Lower lobe of right lung (tissue), 2 donors: ENCODE data around the gene CABP5. TPM values are rescaled to one million over a fixed set of nuclear protein-coding genes. Genes with fewer than 3 reads are reported as not detected.
"Not testable (repeated sequence)": the region's sequence is repeated elsewhere in the genome, so short reads cannot be mapped to it uniquely, and the experiment has no call there.

Source experiments
- ATAC-seq, 2 donors: fragments of 200-7000 bp; cut with Tn5 transposase; one replicate each; pipeline ENCODE4 v1.9.1; 2020 to 2022; ENCODE audit warnings: mild to moderate bottlenecking in 2 of 2, moderate library complexity in 2 of 2
- DNase-seq: peaks from one replicate; pipeline ENCODE4 v3.0.0-alpha.2; 2020
- H3K27ac ChIP-seq: fragments of 200-600 bp; one replicate; pipeline ENCODE4 v1.8.0; 2022
- H3K27me3 ChIP-seq: fragments of 200-600 bp; one replicate; pipeline ENCODE4 v1.8.0; 2022; ENCODE audit warnings: low read depth
- H3K36me3 ChIP-seq: fragments of 200-600 bp; one replicate; pipeline ENCODE4 v1.8.0; 2022; ENCODE audit warnings: mild to moderate bottlenecking
- H3K4me1 ChIP-seq: fragments of 200-600 bp; one replicate; pipeline ENCODE4 v1.8.0; 2022
- H3K4me3 ChIP-seq: fragments of 200-600 bp; one replicate; pipeline ENCODE4 v1.8.0; 2022; ENCODE audit warnings: mild to moderate bottlenecking
- H3K9me3 ChIP-seq: fragments of 200-600 bp; one replicate; pipeline ENCODE4 v1.8.0; 2022
- CTCF ChIP-seq: fragments of 200-600 bp; IDR thresholded peaks from one replicate; pipeline ENCODE4 v1.8.0; 2022; ENCODE audit warnings: antibody characterized with exemption, mild to moderate bottlenecking
- intact Hi-C: fragments of 100-400 bp; cut with DNase I; formaldehyde crosslinking; loops from one replicate; pipeline ENCODE4 v1.11.0; 2022
- total RNA-seq: library from RNA; stranded (reverse); fragmentation: NEBNext Ultra II Directional; extraction: Animal tissue kit (Norgen Biotek cat#: 25700); gene quantifications from one replicate; pipeline ENCODE4 v1.2.1, GENCODE V29; 2021
- donor health status: DM: no; HTN: yes; CAD: no; lungs with severe emphysema.

CABP5 gene
- total RNA-seq, 1 donor from 2014 or later, result not detected

- no peak for ATAC-seq
- DNase-seq, result no peak
- Histone ChIP-seq H3K9me3 (no peaks in the 10 kb centered on the region), H3K27ac (no peak overlapping the region), H3K4me3 (no peak overlapping the region), H3K27me3 (no peaks in the 10 kb centered on the region), H3K36me3 (peaks cover 2% of the 10 kb centered on the region), H3K4me1 (no peaks in the 10 kb centered on the region)
- intact Hi-C loops, result no loop called here
- no peak for TF ChIP-seq CTCF
These were observed 37.2 kb upstream of the CABP5 start for GRCh38 chr19:48081106-48081505.

- DNase-seq, H3K36me3 ChIP-seq, H3K4me1 ChIP-seq, H3K4me3 ChIP-seq, H3K27ac ChIP-seq, intact Hi-C loops, H3K9me3 ChIP-seq, ATAC-seq, H3K27me3 ChIP-seq: not testable (repeated sequence)
These were observed 26.4 kb upstream of the CABP5 start for GRCh38 chr19:48070177-48070769.

GRCh38 chr19:48069435-48069834, 25.6 kb upstream of the CABP5 start:
- no peak overlapping the region for H3K4me3 ChIP-seq
- H3K9me3 ChIP-seq, result no peaks in the 10 kb centered on the region
- no peak overlapping the region for H3K27ac ChIP-seq
- no peaks in the 10 kb centered on the region for H3K36me3 ChIP-seq
- no peaks in the 10 kb centered on the region for H3K4me1 ChIP-seq
- no peaks in the 10 kb centered on the region for H3K27me3 ChIP-seq
- ATAC-seq (no peak), DNase-seq (no peak)
- TF ChIP-seq CTCF, result no peak
- intact Hi-C loops, result no loop called here

- Histone ChIP-seq H3K36me3 (no peaks in the 10 kb centered on the region), H3K27ac (no peak overlapping the region), H3K4me3 (no peak overlapping the region), H3K4me1 (no peaks in the 10 kb centered on the region), H3K27me3 (no peaks in the 10 kb centered on the region), H3K9me3 (no peaks in the 10 kb centered on the region)
- no peak for ATAC-seq
- TF ChIP-seq CTCF, result no peak
- DNase-seq, result no peak
- intact Hi-C loops, result no loop called here
These were observed 20.6 kb upstream of the CABP5 start for GRCh38 chr19:48064509-48064908.

GRCh38 chr19:48061401-48062344, 17.8 kb upstream of the CABP5 start:
- Histone ChIP-seq H3K4me1 (no peaks in the 10 kb centered on the region), H3K27ac (no peak overlapping the region), H3K27me3 (no peaks in the 10 kb centered on the region), H3K4me3 (no peak overlapping the region), H3K9me3 (no peaks in the 10 kb centered on the region), H3K36me3 (no peaks in the 10 kb centered on the region)
- intact Hi-C loops, result no loop called here
- DNase-seq (no peak), ATAC-seq (no peak)
- no peak for TF ChIP-seq CTCF

GRCh38 chr19:48060381-48060780, 16.5 kb upstream of the CABP5 start:
- TF ChIP-seq CTCF, result no peak
- intact Hi-C loops, result no loop called here
- Histone ChIP-seq H3K4me3 (no peak overlapping the region), H3K27ac (no peak overlapping the region), H3K27me3 (no peaks in the 10 kb centered on the region), H3K4me1 (no peaks in the 10 kb centered on the region), H3K36me3 (no peaks in the 10 kb centered on the region), H3K9me3 (no peaks in the 10 kb centered on the region)
- DNase-seq (no peak), ATAC-seq (no peak)
